Nephron progenitor cell (in vitro differentiated cells): Measurements from ENCODE around the gene STX12.

Experiments
- DNase-seq: peaks from one replicate; pipeline ENCODE4 v3.0.0; 2021
- H3K27ac Mint-ChIP-seq: 2 replicates; pipeline ENCODE4 v1.8.0; 2021; ENCODE audit warnings: mild to moderate bottlenecking, moderate library complexity, mixed read lengths
- H3K27me3 Mint-ChIP-seq: 2 replicates; pipeline ENCODE4 v1.8.0; 2021; ENCODE audit warnings: mild to moderate bottlenecking, low read depth, mixed read lengths; ENCODE audit not compliant: poor library complexity
- H3K36me3 Mint-ChIP-seq: 2 replicates; pipeline ENCODE4 v1.8.0; 2021; ENCODE audit warnings: low read depth, mixed read lengths
- H3K4me1 Mint-ChIP-seq: 2 replicates; pipeline ENCODE4 v1.8.0; 2021; ENCODE audit warnings: mixed read lengths
- H3K4me3 Mint-ChIP-seq: 2 replicates; pipeline ENCODE4 v1.8.0; 2021; ENCODE audit warnings: mild to moderate bottlenecking, moderate library complexity, mixed read lengths
- H3K9me3 Mint-ChIP-seq: 2 replicates; pipeline ENCODE4 v1.8.0; 2021; ENCODE audit warnings: mild to moderate bottlenecking, moderate library complexity, mixed read lengths
- TF ChIP-seq, protein P1 (sequence below): fragments of 200-600 bp; sonication (generic); IDR thresholded peaks from 2 replicates; pipeline ENCODE4 v1.5.0; 2021; ENCODE audit warnings: antibody characterized with exemption

Gene STX12

DNA sequence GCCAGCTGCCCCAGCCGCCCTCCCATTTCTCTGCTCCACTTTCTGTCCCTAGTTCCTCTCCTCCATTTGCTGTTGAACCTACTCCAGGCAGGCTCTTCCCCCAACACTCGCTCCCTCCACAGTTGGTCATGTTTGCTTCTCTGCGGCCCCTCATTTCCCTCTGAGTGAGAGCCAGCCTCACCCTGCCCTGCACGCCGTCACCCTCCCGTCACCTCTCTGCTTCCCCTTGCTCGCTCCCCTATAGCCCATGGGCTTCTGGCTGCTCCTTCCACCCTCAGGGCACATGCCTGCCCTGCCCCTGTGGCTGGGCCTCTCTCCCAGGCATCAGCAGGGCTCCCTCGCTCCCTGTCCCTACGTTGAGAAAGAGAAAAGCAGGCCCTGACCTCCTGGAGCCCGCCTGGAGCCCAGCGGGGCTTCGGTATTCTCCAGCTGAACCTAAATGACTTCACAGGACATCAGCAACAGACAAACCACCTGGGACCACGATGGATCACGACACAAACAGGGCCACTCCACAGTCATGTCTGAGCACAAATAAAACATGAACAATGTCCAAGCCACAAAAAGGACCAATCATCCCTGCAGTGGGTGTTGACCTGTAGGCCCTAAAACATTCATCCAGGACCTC is 86.0 kb downstream of the STX12 start:
- Mint-ChIP-seq H3K27me3 (peaks cover 2% of the 10 kb centered on the region), H3K9me3 (no peaks in the 10 kb centered on the region), H3K27ac (no peak overlapping the region), H3K36me3 (peaks cover 7% of the 10 kb centered on the region), H3K4me1 (peaks cover 42% of the 10 kb centered on the region), H3K4me3 (no peak overlapping the region)
- no peak for DNase-seq
- TF ChIP-seq, protein P1, sequence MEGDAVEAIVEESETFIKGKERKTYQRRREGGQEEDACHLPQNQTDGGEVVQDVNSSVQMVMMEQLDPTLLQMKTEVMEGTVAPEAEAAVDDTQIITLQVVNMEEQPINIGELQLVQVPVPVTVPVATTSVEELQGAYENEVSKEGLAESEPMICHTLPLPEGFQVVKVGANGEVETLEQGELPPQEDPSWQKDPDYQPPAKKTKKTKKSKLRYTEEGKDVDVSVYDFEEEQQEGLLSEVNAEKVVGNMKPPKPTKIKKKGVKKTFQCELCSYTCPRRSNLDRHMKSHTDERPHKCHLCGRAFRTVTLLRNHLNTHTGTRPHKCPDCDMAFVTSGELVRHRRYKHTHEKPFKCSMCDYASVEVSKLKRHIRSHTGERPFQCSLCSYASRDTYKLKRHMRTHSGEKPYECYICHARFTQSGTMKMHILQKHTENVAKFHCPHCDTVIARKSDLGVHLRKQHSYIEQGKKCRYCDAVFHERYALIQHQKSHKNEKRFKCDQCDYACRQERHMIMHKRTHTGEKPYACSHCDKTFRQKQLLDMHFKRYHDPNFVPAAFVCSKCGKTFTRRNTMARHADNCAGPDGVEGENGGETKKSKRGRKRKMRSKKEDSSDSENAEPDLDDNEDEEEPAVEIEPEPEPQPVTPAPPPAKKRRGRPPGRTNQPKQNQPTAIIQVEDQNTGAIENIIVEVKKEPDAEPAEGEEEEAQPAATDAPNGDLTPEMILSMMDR, result no peak

DNA sequence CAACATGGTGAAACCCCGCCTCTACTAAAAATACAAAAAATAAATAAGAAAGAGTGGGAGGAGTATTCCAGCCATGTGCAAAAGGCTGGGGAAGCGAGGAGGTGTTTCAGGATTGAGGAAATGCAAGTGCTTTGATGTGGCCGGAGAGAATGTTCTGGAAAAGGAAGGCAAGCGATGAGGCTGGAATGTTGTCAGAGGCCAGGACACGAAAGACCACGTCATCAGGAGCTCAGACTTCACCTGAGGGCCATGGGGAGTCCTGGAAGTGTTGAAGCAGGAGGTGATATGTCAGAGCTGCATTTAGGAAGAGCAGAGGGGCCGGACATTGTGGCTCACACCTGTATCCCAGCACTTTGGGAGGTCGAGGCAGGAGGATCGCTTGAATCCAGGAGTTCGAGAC is 88.4 kb downstream of the STX12 start:
- peak overlapping the region; percentile 28 for H3K4me3 Mint-ChIP-seq
- TF ChIP-seq, protein P1, result no peak
- peaks cover 5% of the 10 kb centered on the region for H3K27me3 Mint-ChIP-seq
- H3K9me3 Mint-ChIP-seq, result no peaks in the 10 kb centered on the region
- H3K36me3 Mint-ChIP-seq, result no peaks in the 10 kb centered on the region
- peaks cover 42% of the 10 kb centered on the region for H3K4me1 Mint-ChIP-seq
- H3K27ac Mint-ChIP-seq, result no peak overlapping the region
- no peak for DNase-seq

DNA sequence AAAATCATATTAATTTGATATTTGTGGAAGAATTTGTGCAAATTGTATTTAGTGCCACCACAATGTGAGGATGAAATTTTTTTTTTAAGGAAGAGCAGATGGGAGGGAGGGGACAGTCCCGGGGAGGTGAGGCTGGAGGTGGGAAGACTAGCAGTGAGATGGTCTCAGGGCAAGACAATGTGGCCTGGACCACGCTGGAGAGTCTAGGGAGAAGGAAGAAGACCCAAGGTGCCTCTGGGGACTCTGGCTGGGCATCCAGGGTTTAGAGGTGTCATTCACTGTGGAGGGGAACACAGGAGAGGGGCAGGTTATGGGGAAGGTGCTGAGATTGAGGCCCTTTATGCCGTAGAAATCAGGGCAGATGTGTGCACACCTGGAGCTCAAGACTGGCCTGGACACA is 89.0 kb downstream of the STX12 start:
- no peak for DNase-seq
- Mint-ChIP-seq H3K27me3 (peaks cover 5% of the 10 kb centered on the region), H3K4me3 (no peak overlapping the region), H3K27ac (no peak overlapping the region), H3K36me3 (no peaks in the 10 kb centered on the region), H3K4me1 (peaks cover 45% of the 10 kb centered on the region), H3K9me3 (no peaks in the 10 kb centered on the region)
- TF ChIP-seq, protein P1, result no peak

DNA sequence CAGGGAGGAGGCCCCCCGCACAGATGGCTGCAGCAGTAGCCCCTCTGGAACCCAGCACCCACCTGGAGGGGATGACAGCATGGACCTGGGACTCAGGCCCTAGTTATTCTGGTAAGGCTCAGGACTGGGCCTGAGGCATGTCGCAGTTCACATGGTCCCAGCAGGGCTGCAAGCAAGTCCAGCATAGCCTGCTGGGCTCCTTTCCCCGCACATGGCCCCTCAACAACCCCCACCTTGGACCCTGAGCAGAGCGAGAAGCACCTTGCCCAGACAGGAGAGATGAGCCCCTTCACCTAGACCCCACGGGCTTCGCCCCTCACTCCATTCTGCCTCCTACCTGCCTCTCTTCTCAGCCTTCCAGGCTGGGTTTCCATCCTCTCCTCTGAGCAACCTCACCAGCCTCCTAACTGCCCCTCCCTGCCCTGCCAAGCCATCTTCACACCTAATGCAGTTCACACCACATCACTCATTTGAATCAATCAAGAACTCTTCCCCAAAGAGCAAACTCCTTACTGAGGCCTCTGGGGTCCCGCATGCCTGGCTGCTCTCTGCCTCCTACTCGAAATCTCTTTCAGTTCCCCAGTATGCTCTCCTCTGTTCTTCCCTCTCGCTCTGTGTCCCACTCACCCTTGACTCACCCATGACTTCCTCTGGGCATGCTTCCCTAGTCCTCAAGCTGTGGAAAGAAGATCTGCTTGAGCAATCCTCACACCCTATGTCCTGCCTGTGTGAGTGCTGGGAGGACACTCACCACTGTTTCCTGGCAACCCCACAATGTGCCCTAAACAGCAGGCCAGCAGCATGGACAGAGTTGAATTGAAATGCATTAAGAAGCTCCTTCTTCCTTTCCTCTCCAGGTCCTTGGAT is 89.9 kb downstream of the STX12 start:
- H3K36me3 Mint-ChIP-seq, result no peaks in the 10 kb centered on the region
- H3K27me3 Mint-ChIP-seq, result peaks cover 5% of the 10 kb centered on the region
- DNase-seq, result no peak
- TF ChIP-seq, protein P1, result no peak
- peak overlapping the region; percentile 50 for H3K27ac Mint-ChIP-seq
- H3K4me3 Mint-ChIP-seq, result no peak overlapping the region
- no peaks in the 10 kb centered on the region for H3K9me3 Mint-ChIP-seq
- peaks cover 48% of the 10 kb centered on the region for H3K4me1 Mint-ChIP-seq

GRCh38 chr1:27863538-27863915 is 90.5 kb downstream of the STX12 start:
- Mint-ChIP-seq H3K27ac (no peak overlapping the region), H3K36me3 (no peaks in the 10 kb centered on the region), H3K4me3 (no peak overlapping the region), H3K9me3 (no peaks in the 10 kb centered on the region), H3K27me3 (peaks cover 5% of the 10 kb centered on the region), H3K4me1 (peaks cover 42% of the 10 kb centered on the region)
- TF ChIP-seq, protein P1, result no peak
- DNase-seq, result no peak
